Measurements from ENCODE around the gene PURA. TPM values are rescaled to one million over a fixed set of nuclear protein-coding genes. Genes with fewer than 3 reads are reported as not detected.

PURA gene
- total and polyA plus RNA-seq, 10 donors = 2.8 to 36.2 (median 23.1) TPM

DNA sequence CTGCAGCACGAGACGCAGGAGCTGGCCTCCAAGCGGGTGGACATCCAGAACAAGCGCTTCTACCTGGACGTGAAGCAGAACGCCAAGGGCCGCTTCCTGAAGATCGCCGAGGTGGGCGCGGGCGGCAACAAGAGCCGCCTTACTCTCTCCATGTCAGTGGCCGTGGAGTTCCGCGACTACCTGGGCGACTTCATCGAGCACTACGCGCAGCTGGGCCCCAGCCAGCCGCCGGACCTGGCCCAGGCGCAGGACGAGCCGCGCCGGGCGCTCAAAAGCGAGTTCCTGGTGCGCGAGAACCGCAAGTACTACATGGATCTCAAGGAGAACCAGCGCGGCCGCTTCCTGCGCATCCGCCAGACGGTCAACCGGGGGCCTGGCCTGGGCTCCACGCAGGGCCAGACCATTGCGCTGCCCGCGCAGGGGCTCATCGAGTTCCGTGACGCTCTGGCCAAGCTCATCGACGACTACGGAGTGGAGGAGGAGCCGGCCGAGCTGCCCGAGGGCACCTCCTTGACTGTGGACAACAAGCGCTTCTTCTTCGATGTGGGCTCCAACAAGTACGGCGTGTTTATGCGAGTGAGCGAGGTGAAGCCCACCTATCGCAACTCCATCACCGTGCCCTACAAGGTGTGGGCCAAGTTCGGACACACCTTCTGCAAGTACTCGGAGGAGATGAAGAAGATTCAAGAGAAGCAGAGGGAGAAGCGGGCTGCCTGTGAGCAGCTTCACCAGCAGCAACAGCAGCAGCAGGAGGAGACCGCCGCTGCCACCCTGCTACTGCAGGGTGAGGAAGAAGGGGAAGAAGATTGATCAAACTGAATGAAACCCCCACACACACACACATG is 654 bp downstream of the PURA start:
- Histone ChIP-seq H3K4me1 (peaks cover 44 to 92% (median 73%) of the 10 kb centered on the region in 6 donors), H3K9me3 (no peaks in the 10 kb centered on the region), H3K4me3 (peak overlapping the region; percentile 34 to 88 (median 72)), H3K36me3 (no peaks in the 10 kb centered on the region), H3K27me3 (replicated peaks in 1 of 7) (peaks cover 0 to 38% (median 0%) of the 10 kb centered on the region in 7 donors), H3K27ac (peak overlapping the region; percentile 91 to 97 (median 94))
- TF ChIP-seq POLR2AphosphoS5 (IDR thresholded peaks at IDR 0.05) = peak; percentile 70 to 86 (median 79)
- no peak for TF ChIP-seq POLR2A (IDR thresholded peaks at IDR 0.05)
- peak; percentile 95 for DNase-seq
- 1 to 5% (median 1%) methylated on average over 10 to 65 of the region's 65 CpGs for WGBS, 5 donors
- intact Hi-C loops (cut with DNase I; ENCODE audit: low total_unique reads) = no loop called here

DNA sequence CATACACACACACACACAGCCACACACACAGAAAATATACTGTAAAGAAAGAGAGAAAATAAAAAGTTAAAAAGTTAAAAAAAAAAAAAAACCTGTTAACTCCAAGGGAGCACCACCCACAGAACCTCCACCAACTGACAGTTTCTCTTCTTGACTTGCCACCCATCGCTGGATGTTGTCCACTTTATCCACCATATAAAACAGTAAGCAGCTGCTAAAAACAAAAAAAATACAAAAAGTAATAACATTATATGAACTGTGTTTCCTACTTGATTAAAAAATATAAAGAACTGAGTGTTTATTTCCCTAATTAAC is 1.2 kb downstream of the PURA start:
- 37 to 61% (median 49%) methylated on average over 1 of the region's 1 CpG for WGBS, 5 donors
- DNase-seq = no peak

DNA sequence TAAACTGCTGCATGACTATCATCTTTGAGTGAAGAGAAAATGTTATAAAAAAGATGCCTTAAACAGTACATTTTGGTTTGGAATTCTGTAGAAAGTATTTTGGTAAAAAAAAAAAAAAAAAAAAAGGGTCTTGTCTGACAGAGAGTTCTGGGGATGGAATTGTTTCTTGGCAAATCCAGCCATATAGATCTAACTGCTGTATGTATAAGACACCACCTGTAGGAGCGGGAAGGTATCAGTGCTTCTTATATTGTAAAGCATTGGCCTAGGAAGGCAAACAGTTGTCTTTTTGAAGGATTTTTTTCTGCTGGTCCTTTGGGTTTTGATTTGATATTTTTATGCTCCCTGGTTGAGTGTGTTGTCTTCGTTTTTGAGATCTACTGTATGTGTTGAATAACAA is 2.8 kb downstream of the PURA start:
- WGBS, 5 donors = 74 to 87% (median 82%) methylated on average over 2 of the region's 2 CpGs
- no peak overlapping the region for H3K4me3 ChIP-seq
- intact Hi-C loops (cut with DNase I; ENCODE audit: low total_unique reads) = no loop called here
- H3K36me3 ChIP-seq = no peaks in the 10 kb centered on the region
- no peaks in the 10 kb centered on the region for H3K9me3 ChIP-seq
- no peak for TF ChIP-seq POLR2AphosphoS5 (IDR thresholded peaks at IDR 0.05)
- TF ChIP-seq, protein P1, sequence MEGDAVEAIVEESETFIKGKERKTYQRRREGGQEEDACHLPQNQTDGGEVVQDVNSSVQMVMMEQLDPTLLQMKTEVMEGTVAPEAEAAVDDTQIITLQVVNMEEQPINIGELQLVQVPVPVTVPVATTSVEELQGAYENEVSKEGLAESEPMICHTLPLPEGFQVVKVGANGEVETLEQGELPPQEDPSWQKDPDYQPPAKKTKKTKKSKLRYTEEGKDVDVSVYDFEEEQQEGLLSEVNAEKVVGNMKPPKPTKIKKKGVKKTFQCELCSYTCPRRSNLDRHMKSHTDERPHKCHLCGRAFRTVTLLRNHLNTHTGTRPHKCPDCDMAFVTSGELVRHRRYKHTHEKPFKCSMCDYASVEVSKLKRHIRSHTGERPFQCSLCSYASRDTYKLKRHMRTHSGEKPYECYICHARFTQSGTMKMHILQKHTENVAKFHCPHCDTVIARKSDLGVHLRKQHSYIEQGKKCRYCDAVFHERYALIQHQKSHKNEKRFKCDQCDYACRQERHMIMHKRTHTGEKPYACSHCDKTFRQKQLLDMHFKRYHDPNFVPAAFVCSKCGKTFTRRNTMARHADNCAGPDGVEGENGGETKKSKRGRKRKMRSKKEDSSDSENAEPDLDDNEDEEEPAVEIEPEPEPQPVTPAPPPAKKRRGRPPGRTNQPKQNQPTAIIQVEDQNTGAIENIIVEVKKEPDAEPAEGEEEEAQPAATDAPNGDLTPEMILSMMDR (IDR thresholded peaks at IDR 0.05 in 8 of 11, conservative IDR thresholded peaks at IDR 0.05 in 3 of 11) = no peak
- no peak for TF ChIP-seq POLR2A (IDR thresholded peaks at IDR 0.05)
- peak overlapping the region in 1 of 8 donors; percentile 6 for H3K27ac ChIP-seq
- peaks cover 0 to 17% (median 0%) of the 10 kb centered on the region in 7 donors for H3K27me3 ChIP-seq (replicated peaks in 1 of 7)
- H3K4me1 ChIP-seq = peaks cover 39 to 74% (median 62%) of the 10 kb centered on the region in 6 donors
- no peak for DNase-seq

More for the DNA sequence above, 1.2 kb downstream of the PURA start:
- Histone ChIP-seq H3K9me3 (no peaks in the 10 kb centered on the region), H3K27me3 (replicated peaks in 1 of 7) (peaks cover 0 to 32% (median 0%) of the 10 kb centered on the region in 7 donors), H3K4me3 (peak overlapping the region in 7 of 8 donors; percentile 58 to 88 (median 73)), H3K27ac (peak overlapping the region in 6 of 8 donors; percentile 92 to 97 (median 94)), H3K36me3 (no peaks in the 10 kb centered on the region), H3K4me1 (peaks cover 43 to 90% (median 71%) of the 10 kb centered on the region in 6 donors)
- intact Hi-C loops (cut with DNase I; ENCODE audit: low total_unique reads) = no loop called here
- TF ChIP-seq, protein P1 (IDR thresholded peaks at IDR 0.05 in 8 of 11, conservative IDR thresholded peaks at IDR 0.05 in 3 of 11) = no peak
- no peak for TF ChIP-seq POLR2AphosphoS5 (IDR thresholded peaks at IDR 0.05)
- no peak for TF ChIP-seq POLR2A (IDR thresholded peaks at IDR 0.05)

DNA sequence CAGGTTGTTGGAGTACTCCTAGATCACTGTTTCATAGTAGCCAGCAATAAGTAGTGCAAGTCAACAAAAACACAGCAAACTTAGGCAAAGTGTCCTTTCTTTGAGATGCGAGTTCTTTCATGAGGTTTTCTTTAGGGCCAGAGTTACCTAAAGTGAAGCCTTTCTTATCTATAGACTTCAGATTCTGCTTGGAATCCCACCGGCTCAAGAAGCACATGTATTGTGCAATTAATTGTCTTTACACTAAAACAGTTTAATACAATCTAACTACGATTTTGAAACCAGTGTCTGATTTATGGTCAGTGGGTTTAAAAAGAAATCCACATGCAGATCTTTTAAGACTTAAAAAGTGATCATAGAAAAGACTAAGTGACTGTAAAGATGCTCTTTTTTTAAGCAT is 3.6 kb downstream of the PURA start:
- no peak for DNase-seq
- intact Hi-C loops (cut with DNase I; ENCODE audit: low total_unique reads) = no loop called here
- Histone ChIP-seq H3K27me3 (replicated peaks in 1 of 7) (peaks cover 0 to 9% (median 0%) of the 10 kb centered on the region in 7 donors), H3K36me3 (no peaks in the 10 kb centered on the region), H3K4me3 (no peak overlapping the region), H3K4me1 (peaks cover 34 to 68% (median 55%) of the 10 kb centered on the region in 6 donors), H3K27ac (no peak overlapping the region), H3K9me3 (no peaks in the 10 kb centered on the region)
- 67 to 87% (median 77%) methylated on average over 3 of the region's 3 CpGs for WGBS, 5 donors
- TF ChIP-seq POLR2AphosphoS5 (IDR thresholded peaks at IDR 0.05) (no peak), POLR2A (IDR thresholded peaks at IDR 0.05) (no peak)
- TF ChIP-seq, protein P1 (IDR thresholded peaks at IDR 0.05 in 8 of 11, conservative IDR thresholded peaks at IDR 0.05 in 3 of 11) = no peak

All from spleen (tissue), 11 donors.